ENCODE measurements around the gene CDH23.
"Not testable (repeated sequence)": the region's sequence is repeated elsewhere in the genome, so short reads cannot be mapped to it uniquely, and the experiment has no call there.

Gene CDH23

DNA sequence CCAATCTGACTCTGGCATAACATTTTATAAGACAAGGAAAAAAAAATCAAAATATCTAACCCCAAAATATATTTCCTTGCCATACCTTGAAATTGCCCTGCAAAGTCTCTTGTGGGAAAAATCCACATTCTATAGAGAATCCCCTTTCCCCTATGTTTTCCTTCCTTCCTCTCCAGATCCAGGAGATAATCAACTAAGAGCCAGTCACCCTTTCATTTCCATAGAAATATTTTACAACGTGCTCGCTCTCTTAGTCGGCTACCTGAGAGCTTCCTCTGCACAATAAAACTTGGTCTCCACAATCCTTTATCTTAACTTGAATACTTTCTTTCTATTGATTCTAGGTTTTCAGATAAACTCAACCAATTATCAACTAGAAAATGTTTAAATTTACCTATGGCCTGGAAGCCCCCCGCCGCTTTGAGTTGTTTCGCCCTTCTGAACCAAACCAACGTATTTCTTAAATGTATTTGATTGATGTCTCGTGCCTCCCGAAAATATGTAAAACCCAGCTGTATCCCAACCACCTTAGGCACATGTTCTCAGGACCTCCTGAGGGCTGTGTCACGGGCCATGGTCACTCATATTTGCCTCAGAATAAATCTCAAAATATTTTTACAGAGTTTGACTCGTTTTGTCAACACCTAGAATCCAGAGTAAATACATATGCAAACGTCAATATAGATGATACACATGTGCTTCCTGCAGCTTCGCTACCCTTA lies 453.5 kb downstream of the CDH23 start:
- no peak for DNase-seq

DNA sequence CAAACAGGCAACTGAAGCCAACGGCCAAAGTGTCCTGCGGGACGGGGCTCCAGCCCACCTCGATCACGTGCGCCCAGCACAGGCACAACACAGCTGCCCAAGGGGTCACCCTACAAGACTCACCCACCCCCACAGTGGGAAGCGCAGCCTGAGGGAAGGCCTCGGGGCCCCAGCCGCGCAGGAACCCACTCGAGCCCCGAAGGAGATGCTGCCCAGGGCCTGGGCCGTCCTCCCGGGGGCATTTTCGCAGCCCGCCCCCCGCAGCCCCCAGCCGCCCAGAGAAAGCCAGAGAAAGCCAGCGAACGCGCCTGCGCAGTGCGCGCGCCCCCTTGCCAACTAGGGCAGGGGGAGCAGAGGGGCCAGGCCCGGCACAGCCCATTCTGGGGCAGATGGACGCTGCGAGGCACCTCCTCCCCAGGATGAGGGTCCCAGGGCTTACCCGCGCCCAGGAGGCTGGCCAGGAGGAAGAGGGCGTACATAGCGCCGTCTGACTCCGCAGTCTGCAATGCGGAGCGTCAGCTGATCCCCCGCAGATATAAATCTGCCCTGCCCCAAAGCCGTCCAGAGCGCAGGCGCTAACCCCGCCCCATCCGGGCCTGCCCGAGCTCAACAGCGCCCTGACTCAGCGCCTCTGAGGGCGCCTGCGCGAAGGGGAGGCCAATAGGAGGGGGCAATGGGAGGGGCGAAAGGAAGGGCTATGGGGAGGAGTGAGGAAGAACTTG lies 454.2 kb downstream of the CDH23 start, which contains the start of gene PSAP:
TSS of gene PSAP (minus strand) at position 509 of the 722 bp plus-strand sequence. CDS start at position 479, 30 bp downstream.
- DNase-seq: peak; percentile 97

DNA sequence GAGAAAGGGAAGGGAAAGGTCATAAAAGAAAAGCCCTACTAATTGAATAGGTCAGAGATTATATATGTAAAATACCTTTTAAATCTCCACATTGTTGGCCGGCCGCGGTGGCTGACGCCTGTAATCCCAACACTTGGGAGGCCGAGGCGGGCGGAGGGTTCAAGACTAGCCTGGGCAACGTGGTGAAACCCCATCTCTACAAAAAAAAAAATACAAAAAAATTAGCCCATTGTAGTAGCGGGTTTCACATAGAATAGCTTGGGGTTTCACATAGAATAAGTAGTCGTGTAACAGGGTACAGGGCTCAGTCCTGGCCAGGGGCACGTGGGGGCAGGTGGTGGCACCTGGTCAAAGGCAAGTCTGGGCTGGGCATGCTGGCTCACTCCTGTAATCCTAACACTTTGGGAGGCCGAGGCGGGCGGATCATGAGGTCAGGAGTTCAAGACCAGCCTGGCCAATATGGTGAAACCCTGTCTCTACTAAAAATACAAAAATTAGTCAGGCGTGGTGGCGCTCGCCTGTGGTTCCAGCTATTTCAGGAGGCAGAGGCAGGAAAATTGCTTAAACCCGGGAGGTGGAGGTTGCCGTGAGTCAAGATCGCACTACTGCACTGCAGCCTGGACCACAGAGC lies 454.9 kb downstream of the CDH23 start:
- not testable (repeated sequence) for DNase-seq

DNA sequence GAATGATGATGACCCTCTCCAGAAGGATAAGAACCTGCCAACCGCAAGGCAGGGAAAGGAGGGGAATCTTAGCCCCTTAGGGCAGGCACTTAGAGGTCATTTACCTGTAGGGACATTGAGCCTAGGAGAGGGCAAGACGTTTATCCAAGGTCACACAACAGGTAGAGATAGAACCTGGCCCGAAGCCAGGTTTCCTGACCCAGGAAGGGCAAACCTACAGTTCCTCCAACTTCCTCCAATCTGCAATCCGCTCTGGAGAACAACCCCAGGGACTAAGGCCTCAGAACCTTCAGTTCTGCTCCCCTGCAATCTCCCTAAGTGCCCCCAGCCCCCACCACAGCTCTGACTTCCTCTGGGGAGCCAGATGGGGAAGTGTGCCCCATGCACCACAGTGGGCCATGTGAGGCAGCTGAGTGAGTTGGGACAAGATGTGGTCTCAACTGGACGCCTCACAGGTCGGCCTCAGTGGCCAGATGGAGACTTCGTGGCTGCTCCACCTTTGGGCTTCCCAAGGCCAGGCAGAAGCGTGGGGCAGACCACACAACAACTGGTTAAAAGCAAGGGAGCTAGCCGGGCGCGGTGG lies 455.7 kb downstream of the CDH23 start:
- no peak for DNase-seq

DNA sequence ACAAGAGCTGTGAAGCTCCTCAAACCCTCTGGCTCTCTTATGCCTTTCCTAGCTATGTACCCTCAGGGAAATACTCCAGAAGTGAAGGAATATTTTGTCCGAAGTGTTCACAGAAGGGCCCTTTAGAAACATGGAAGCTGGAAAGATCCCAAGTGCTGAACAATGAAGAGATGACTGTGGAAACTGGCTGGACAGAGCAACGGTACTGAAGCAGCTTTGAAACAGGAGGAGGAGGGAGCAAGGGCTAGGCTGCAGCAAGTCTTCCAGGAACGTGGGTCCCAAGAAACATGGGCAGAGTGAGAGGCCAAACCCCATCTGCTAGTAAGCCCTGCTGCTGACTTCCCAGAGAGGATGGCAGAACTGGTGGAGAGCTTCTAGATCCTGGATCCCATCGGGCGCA lies 457.3 kb downstream of the CDH23 start:
- no peak for DNase-seq

DNA sequence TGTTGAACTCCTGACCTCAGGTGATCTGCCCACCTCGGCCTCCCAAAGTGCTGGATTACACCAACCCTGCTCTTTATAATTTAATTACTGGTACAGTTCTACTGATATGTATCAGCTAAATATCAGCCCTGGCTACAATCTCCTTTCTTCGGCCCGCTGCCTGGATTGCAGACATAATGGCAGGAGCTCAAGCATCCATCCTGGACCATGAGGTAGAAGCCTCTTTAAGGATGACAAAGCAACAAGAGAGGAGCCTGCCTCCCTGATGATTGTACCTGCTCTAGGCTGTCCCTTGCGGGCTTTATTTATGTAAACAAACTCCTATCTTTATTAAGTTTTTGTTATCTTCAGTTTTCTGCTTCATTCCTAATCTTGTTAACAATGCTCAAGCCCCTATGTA lies 459.9 kb downstream of the CDH23 start:
- no peak for DNase-seq

DNA sequence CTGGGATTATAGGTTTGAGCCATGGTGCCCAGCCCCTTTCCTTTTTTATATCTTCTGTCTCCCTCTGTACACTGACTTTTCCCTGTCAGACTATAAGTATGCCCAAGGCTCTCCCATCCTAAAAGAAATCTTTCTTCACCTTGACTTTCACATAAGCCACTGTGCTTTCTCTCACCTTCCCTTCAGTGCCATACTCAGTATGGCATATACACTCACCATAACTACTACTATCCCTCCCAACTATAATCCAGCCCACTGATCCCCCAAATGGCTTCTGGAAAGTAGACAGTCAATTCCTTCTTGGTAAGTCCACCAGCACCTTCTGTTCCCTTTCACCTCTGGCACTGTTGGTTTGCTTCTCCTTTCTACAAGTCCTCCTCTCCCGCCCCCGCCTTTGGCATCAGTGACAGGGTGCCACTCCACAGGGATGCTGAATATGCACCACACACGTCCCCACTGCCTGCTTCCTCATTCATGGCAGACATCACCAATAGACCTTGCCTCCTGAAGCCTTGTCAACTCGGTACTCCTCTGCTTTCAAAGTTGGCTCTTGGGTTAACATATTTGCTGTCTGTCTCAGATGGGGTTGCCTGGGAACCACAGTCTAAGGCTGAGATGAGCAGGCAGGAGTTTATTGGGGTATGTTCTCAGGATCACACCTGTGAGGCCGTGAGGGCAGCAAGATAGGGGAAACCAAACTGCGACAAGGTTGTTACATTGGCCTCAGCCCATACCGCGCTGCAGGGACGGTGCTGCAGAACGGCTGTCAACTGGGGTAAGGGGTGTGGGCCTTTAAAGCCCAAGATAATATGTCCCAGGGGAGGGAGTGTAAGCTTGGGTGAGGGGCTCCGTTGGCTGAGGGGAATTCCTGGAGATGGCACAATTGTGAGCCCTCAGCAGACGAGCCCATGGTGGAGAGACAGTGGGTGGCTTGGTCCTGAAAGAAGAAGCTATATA lies 461.5 kb downstream of the CDH23 start:
- DNase-seq: no peak

DNA sequence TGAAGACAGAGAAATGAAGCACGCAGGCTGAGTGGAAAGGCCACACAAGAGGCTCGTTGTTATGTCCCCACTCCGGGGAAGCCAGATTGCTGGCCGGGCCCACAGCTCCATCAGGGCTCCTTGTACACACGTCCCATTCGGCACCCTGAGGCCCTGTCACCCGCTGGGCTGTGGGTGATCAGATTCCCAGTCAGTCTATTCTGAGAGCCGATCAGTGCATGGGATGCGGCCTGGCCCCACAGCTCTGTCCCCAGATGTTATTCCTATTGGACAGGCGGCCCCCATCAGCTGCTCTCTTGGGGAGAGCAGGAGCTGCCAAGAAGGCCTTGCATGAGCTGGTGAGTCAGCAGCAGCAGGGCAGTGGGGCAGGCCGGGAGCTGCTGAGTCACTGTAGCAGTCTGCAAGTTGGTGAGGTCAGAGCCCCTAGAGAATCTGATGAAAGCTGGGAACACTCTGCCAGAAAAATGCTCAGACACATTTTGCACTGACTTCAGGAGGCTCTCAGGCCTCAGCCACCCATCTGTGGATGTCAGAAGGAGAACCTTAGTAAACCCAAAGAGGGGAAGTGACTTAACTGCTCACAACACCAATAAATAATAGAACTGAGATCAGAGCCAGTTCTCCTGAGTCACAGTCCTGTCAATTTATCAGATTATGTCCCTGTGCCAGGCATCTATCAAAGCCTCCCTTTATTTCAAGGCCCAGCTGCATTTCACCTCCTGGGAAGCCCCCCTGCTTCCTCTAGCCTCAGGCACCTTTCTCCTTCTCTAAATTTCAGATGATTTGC lies 463.7 kb downstream of the CDH23 start:
- peak; percentile 32 for DNase-seq

DNA sequence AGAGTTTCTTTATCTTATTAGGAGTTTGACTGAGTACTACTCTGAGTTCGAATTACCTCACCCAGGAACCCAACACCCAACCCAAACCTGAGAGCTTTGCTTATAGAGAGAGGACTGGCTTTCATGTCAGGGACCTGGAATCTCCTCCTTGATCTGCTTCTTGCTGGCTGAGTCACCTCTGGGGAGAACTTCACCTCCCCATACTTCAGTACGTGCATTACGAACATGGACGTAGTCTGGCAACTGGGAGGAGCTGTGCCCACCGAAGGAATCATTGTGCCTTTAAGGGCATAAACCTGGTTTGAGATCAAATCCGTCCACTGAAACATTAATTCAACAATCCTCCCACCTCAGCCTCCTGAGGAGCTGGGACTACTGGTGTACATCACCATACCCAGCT lies 466.5 kb downstream of the CDH23 start:
- DNase-seq: no peak

DNA sequence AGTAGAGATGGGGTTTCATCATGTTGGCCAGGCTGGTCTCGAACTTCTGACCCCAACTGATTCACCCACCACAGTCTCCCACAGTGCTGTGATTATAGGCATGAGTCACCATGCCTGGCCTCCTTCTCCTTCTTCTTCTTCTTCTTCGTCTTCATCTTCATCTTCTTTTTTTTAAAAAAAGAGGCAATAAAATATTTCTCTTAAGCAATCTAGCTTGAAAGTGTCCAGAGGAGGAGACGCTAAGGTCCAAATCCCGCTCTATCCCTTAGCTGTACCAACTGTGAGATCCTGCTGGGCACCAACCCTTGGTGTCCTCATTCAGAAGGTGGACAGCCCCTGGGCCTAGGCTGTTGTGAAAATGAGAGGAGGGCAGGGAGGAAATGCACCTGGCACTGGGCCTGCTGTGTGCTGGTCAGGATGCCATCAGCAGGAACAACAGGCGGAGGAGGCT lies 468.2 kb downstream of the CDH23 start:
- DNase-seq: no peak

All from CD4-positive, alpha-beta T cell treated with Interleukin-4 for 4 hours (primary cell).